Natural killer cell (primary cell): ENCODE results near the gene MBD5. TPM values are rescaled to one million over a fixed set of nuclear protein-coding genes. Genes with fewer than 3 reads are reported as not detected.

Source experiments
- ATAC-seq, 3 donors: fragments of 150-1000 bp in 2 of 3; fragments of 200-7000 bp in 1 of 3; cut with Tn5 transposase; 1 replicate in 1 of 3; 2 replicates in 2 of 3; pipeline ENCODE4 v1.10.0; 2021; ENCODE audit warnings: mild to moderate bottlenecking in 2 of 3, moderate library complexity in 2 of 3
- DNase-seq, 2 donors: peaks; one replicate each; pipeline versions ENCODE4 v3.0.0 to v3.0.0-alpha.2; 2013 to 2021; ENCODE audit warnings: mixed read lengths in 1 of 2
- H3K27ac ChIP-seq: one replicate; pipeline ENCODE4 v1.5.1; 2013; ENCODE audit warnings: mild to moderate bottlenecking, low read length
- H3K27me3 ChIP-seq: one replicate; pipeline ENCODE4 v1.6.1; 2013; ENCODE audit warnings: low read length; ENCODE audit not compliant: control insufficient read depth, insufficient read depth
- H3K36me3 ChIP-seq: one replicate; pipeline ENCODE4 v1.6.1; 2013; ENCODE audit warnings: low read length; ENCODE audit not compliant: control insufficient read depth, insufficient read depth
- H3K4me1 ChIP-seq: one replicate; pipeline ENCODE4 v1.6.1; 2013; ENCODE audit warnings: low read length; ENCODE audit not compliant: control insufficient read depth, insufficient read depth
- H3K4me3 ChIP-seq: one replicate; pipeline ENCODE4 v1.5.1; 2013; ENCODE audit warnings: low read length
- H3K9me3 ChIP-seq: one replicate; pipeline ENCODE4 v1.6.1; 2013; ENCODE audit warnings: low read length; ENCODE audit not compliant: control insufficient read depth, insufficient read depth
- H3K27ac Mint-ChIP-seq, 2 donors: one replicate each; pipeline ENCODE4 v1.8.0; 2022; ENCODE audit warnings: mild to moderate bottlenecking in 2 of 2, mixed read lengths in 2 of 2, moderate library complexity in 1 of 2
- H3K27me3 Mint-ChIP-seq, 2 donors: one replicate each; pipeline ENCODE4 v1.8.0; 2022; ENCODE audit warnings: low read depth in 2 of 2, mixed read lengths in 2 of 2
- H3K36me3 Mint-ChIP-seq: one replicate; pipeline ENCODE4 v1.8.0; 2022; ENCODE audit warnings: mixed read lengths
- H3K4me1 Mint-ChIP-seq, 2 donors: one replicate each; pipeline ENCODE4 v1.8.0; 2022; ENCODE audit warnings: mixed read lengths in 2 of 2
- H3K4me3 Mint-ChIP-seq: one replicate; pipeline ENCODE4 v1.8.0; 2022; ENCODE audit warnings: mild to moderate bottlenecking, moderate library complexity, mixed read lengths
- H3K9me3 Mint-ChIP-seq, 2 donors: one replicate each; pipeline ENCODE4 v1.8.0; 2022; ENCODE audit warnings: mixed read lengths in 2 of 2
- CTCF ChIP-seq: fragments of 200-600 bp; IDR thresholded peaks from one replicate; pipeline ENCODE4 v1.8.0; 2022; ENCODE audit warnings: antibody characterized with exemption
- WGBS: methylation state at CpG from one replicate; pipeline ENCODE4 v1.1.7; 2013; ENCODE audit warnings: missing lambda C conversion rate; ENCODE audit not compliant: insufficient coverage; 5-methylcytosine and 5-hydroxymethylcytosine counted together
- intact Hi-C: fragments of 100-400 bp; cut with micrococcal nuclease; formaldehyde crosslinking; loops from one replicate; pipeline ENCODE4 v1.14.2; 2022
- total RNA-seq, 4 donors: library from RNA; stranded (reverse); fragments of 120-200 nt in 1 of 4; gene quantifications; one replicate each; pipeline versions ENCODE4 v1.2.3 to v1.2.4, GENCODE V29; 2013 to 2022

Gene MBD5
- total RNA-seq, 3 donors from 2014 or later (not counting 1 experiment from before 2014, with no cell fraction given): 83.8 to 96.3 (median 89.7) TPM

DNA sequence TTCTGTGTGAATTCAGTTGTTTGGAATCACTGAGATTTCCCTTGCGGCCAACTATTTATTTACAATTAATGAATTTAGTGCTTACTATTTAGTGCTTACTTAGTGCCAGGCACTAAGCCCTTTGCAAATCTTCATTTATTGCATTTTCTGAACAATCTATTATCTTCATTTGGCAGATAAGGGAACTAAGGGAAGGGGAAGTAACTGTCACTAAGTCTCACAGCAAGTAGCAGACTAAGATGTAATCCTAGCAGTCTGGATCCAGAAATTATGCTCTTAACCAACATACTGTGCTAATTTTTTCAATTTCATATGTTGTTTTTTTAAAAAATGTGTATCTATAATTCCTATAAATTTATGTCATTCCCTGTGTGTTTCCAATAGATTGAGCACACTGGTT, 409.2 kb downstream of the MBD5 start:
- Mint-ChIP-seq H3K27me3 (no peaks in the 10 kb centered on the region), H3K9me3 (no peaks in the 10 kb centered on the region), H3K4me1 (peaks cover 30 to 33% of the 10 kb centered on the region in 2 donors), H3K27ac (no peak overlapping the region), H3K36me3 (no peaks in the 10 kb centered on the region), H3K4me3 (no peak overlapping the region)
- no peak for TF ChIP-seq CTCF
- Histone ChIP-seq H3K27ac (no peak overlapping the region), H3K4me3 (no peak overlapping the region), H3K9me3 (no peaks in the 10 kb centered on the region), H3K4me1 (no peaks in the 10 kb centered on the region), H3K36me3 (no peaks in the 10 kb centered on the region), H3K27me3 (no peaks in the 10 kb centered on the region)
- DNase-seq (no peak), ATAC-seq (no peak)
- 100% methylated on average over 1 of the region's 1 CpG for WGBS
- intact Hi-C loops: no loop called here

DNA sequence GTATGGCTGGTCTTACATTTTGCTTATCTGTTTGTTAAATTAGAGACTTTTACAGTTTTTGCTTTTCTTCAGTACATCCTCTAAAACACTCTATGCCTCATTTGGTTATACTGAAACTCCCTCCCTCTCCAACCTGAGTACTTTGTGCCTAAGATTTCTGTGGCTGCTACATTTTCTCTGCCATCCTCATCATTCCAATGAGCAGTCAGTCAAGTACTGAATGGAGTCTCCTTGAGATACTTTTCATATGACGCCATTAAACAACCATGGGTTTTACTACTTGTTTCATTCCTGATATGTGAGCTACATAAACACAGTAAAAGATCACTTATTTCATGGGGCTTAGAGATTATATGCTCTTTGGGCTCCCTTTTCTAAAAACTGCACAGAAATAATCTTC, 427.0 kb downstream of the MBD5 start:
- no peak for ATAC-seq
- H3K4me1 Mint-ChIP-seq: peaks cover 0 to 5% of the 10 kb centered on the region in 2 donors
- H3K4me3 Mint-ChIP-seq: no peak overlapping the region
- no peaks in the 10 kb centered on the region for H3K27me3 Mint-ChIP-seq
- no peaks in the 10 kb centered on the region for H3K4me1 ChIP-seq
- TF ChIP-seq CTCF: no peak
- DNase-seq: no peak
- no peaks in the 10 kb centered on the region for H3K36me3 ChIP-seq
- no peaks in the 10 kb centered on the region for H3K9me3 Mint-ChIP-seq
- H3K27ac ChIP-seq: no peak overlapping the region
- H3K27me3 ChIP-seq: no peaks in the 10 kb centered on the region
- intact Hi-C loops: no loop called here
- H3K4me3 ChIP-seq: no peak overlapping the region
- no peaks in the 10 kb centered on the region for H3K36me3 Mint-ChIP-seq
- 86% methylated on average over 1 of the region's 1 CpG for WGBS
- H3K27ac Mint-ChIP-seq: no peak overlapping the region
- H3K9me3 ChIP-seq: no peaks in the 10 kb centered on the region

- H3K36me3 Mint-ChIP-seq: no peaks in the 10 kb centered on the region
- no peak overlapping the region for H3K27ac Mint-ChIP-seq
- intact Hi-C loops: no loop called here
- Histone ChIP-seq H3K4me1 (no peaks in the 10 kb centered on the region), H3K9me3 (no peaks in the 10 kb centered on the region), H3K27me3 (no peaks in the 10 kb centered on the region), H3K36me3 (no peaks in the 10 kb centered on the region), H3K27ac (no peak overlapping the region), H3K4me3 (no peak overlapping the region)
- DNase-seq (no peak), ATAC-seq (no peak)
- H3K4me1 Mint-ChIP-seq: peaks cover 0 to 5% of the 10 kb centered on the region in 2 donors
- 95% methylated on average over 3 of the region's 3 CpGs for WGBS
- no peaks in the 10 kb centered on the region for H3K9me3 Mint-ChIP-seq
- H3K4me3 Mint-ChIP-seq: no peak overlapping the region
- no peak for TF ChIP-seq CTCF
- no peaks in the 10 kb centered on the region for H3K27me3 Mint-ChIP-seq
Measured at GRCh38 chr2:148450531-148450930, 429.6 kb downstream of the MBD5 start.

DNA sequence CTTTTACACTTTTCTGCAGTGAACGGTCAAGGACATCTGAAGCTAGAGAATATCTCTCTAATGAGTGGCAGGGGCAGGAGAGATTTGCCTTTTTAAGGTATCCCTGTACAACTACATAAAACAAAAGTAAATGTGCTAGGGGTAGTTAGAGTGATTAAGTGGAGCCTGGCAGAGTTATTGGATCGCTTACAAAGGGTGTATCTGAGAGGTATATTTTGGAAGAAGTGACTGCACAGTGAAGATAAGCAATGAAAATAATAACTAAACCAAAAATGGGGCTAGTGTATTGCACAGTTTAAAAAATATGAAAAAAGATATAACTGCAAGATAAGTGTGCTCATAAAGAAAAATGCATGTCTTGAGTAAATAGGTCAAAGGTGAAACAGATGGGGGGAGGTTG, 430.2 kb downstream of the MBD5 start:
- no peak for TF ChIP-seq CTCF
- ATAC-seq: no peak
- no peak overlapping the region for H3K27ac Mint-ChIP-seq

More for the DNA sequence above, 430.2 kb downstream of the MBD5 start:
- no peaks in the 10 kb centered on the region for H3K36me3 ChIP-seq
- no peak for DNase-seq
- WGBS: 93% methylated on average over 1 of the region's 2 CpGs
- H3K27ac ChIP-seq: no peak overlapping the region
- Mint-ChIP-seq H3K4me1 (peaks cover 0 to 5% of the 10 kb centered on the region in 2 donors), H3K27me3 (no peaks in the 10 kb centered on the region), H3K9me3 (no peaks in the 10 kb centered on the region), H3K36me3 (no peaks in the 10 kb centered on the region), H3K4me3 (no peak overlapping the region)
- H3K4me1 ChIP-seq: no peaks in the 10 kb centered on the region
- no peaks in the 10 kb centered on the region for H3K9me3 ChIP-seq
- intact Hi-C loops: no loop called here
- no peak overlapping the region for H3K4me3 ChIP-seq
- H3K27me3 ChIP-seq: no peaks in the 10 kb centered on the region
